Nephron progenitor cell (in vitro differentiated cells): Measurements from ENCODE around the gene LMLN.

Source experiments
- DNase-seq: peaks from one replicate; pipeline ENCODE4 v3.0.0; 2021
- H3K27ac Mint-ChIP-seq: 2 replicates; pipeline ENCODE4 v1.8.0; 2021; ENCODE audit warnings: mild to moderate bottlenecking, moderate library complexity, mixed read lengths
- H3K27me3 Mint-ChIP-seq: 2 replicates; pipeline ENCODE4 v1.8.0; 2021; ENCODE audit warnings: mild to moderate bottlenecking, low read depth, mixed read lengths; ENCODE audit not compliant: poor library complexity
- H3K36me3 Mint-ChIP-seq: 2 replicates; pipeline ENCODE4 v1.8.0; 2021; ENCODE audit warnings: low read depth, mixed read lengths
- H3K4me1 Mint-ChIP-seq: 2 replicates; pipeline ENCODE4 v1.8.0; 2021; ENCODE audit warnings: mixed read lengths
- H3K4me3 Mint-ChIP-seq: 2 replicates; pipeline ENCODE4 v1.8.0; 2021; ENCODE audit warnings: mild to moderate bottlenecking, moderate library complexity, mixed read lengths
- H3K9me3 Mint-ChIP-seq: 2 replicates; pipeline ENCODE4 v1.8.0; 2021; ENCODE audit warnings: mild to moderate bottlenecking, moderate library complexity, mixed read lengths
- TF ChIP-seq, protein P1 (sequence below): fragments of 200-600 bp; sonication (generic); IDR thresholded peaks from 2 replicates; pipeline ENCODE4 v1.5.0; 2021; ENCODE audit warnings: antibody characterized with exemption

Gene LMLN

DNA sequence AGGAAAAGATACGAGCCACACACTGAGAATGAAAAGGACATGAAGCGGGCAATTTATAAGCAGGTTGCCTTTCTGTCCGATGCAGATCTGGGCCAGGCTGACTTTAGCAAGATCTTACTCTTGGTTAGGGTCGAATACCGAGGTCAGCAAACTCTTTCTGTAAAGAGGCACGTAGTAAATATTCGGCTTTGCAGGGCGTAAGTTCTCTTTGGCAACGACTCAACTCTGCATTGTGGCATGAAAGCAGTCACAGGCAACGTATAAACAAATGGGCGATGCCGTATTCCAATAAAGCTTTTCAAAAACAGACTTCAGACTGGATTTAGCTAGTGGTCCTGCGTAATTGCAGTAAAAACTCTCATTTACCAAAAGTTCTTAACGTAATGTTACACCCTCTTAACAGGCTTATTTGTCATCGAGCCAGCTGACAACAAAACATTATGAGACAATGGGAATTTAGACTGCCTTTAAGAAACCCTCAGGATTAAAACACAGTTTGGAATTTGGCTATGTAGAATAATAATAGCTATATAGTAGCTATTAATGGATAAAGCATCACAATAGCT, 23.1 kb upstream of the LMLN start:
- Mint-ChIP-seq H3K4me3 (no peak overlapping the region), H3K9me3 (no peaks in the 10 kb centered on the region), H3K4me1 (no peaks in the 10 kb centered on the region), H3K36me3 (no peaks in the 10 kb centered on the region), H3K27me3 (peaks cover 4% of the 10 kb centered on the region), H3K27ac (no peak overlapping the region)
- DNase-seq: no peak
- TF ChIP-seq, protein P1, sequence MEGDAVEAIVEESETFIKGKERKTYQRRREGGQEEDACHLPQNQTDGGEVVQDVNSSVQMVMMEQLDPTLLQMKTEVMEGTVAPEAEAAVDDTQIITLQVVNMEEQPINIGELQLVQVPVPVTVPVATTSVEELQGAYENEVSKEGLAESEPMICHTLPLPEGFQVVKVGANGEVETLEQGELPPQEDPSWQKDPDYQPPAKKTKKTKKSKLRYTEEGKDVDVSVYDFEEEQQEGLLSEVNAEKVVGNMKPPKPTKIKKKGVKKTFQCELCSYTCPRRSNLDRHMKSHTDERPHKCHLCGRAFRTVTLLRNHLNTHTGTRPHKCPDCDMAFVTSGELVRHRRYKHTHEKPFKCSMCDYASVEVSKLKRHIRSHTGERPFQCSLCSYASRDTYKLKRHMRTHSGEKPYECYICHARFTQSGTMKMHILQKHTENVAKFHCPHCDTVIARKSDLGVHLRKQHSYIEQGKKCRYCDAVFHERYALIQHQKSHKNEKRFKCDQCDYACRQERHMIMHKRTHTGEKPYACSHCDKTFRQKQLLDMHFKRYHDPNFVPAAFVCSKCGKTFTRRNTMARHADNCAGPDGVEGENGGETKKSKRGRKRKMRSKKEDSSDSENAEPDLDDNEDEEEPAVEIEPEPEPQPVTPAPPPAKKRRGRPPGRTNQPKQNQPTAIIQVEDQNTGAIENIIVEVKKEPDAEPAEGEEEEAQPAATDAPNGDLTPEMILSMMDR: no peak

DNA sequence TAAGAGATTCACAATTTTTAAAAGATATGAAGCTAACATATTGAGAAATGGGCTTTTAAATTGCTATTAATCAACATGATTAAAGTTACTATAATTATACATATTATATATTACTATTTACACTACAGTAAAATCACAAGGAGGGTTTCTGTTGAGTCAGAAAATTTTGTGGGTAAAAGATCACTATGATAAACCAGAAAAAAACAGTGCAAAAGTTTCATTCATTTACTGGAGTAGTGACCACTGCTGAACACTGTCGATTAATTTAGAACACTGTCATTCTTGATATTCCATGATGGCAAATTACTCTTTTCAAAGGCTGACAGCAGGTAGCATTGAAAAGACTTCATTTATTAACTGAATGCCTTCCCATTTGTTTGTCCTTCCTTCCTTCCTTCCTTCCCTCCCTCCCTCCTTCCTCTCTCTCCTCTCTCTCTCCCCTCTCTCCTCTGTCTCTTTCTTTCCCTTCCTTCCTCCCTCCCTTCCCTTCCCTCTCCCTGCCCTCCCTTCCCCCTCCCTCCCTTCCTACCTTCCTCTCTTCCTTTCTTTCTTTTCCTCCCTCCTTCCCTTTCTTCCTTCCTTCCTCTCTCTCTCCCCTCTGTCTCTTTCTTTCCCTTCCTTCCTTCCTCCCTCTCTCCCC, 19.2 kb upstream of the LMLN start:
- Mint-ChIP-seq H3K27ac (no peak overlapping the region), H3K4me3 (no peak overlapping the region), H3K27me3 (peaks cover 4% of the 10 kb centered on the region), H3K36me3 (no peaks in the 10 kb centered on the region), H3K9me3 (no peaks in the 10 kb centered on the region), H3K4me1 (no peaks in the 10 kb centered on the region)
- DNase-seq: no peak
- TF ChIP-seq, protein P1: no peak

DNA sequence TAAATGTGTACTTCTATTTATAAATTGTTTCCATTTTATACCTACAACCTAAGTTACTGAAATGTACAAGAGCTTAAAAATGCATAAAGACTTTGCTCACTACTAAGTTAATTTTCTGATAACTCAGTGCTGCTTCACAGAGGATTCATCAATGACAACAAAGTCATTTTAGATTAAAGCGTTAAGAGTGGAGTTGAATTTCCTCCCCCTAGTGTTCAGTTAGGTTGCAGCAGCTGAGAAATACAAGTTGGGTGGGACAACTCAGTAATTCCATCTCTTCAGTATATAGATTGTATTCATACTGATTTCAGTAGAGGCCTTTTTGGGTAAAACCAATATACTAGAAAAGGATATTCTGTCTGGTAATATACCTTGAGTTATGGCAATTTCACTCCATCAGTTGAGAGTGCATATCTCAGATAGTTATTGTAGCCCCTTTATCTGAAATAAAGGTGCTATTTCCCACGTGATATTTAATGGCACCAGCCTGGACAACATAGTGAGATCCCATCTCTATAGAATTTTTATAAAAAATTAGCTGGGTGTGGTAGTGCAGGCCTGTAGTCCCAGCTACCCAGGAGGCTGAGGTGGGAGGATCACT, 17.0 kb upstream of the LMLN start:
- H3K9me3 Mint-ChIP-seq: no peaks in the 10 kb centered on the region
- peaks cover 14% of the 10 kb centered on the region for H3K27me3 Mint-ChIP-seq
- no peaks in the 10 kb centered on the region for H3K4me1 Mint-ChIP-seq
- no peaks in the 10 kb centered on the region for H3K36me3 Mint-ChIP-seq
- H3K4me3 Mint-ChIP-seq: no peak overlapping the region
- no peak overlapping the region for H3K27ac Mint-ChIP-seq
- TF ChIP-seq, protein P1: peak; percentile 72
- DNase-seq: no peak

DNA sequence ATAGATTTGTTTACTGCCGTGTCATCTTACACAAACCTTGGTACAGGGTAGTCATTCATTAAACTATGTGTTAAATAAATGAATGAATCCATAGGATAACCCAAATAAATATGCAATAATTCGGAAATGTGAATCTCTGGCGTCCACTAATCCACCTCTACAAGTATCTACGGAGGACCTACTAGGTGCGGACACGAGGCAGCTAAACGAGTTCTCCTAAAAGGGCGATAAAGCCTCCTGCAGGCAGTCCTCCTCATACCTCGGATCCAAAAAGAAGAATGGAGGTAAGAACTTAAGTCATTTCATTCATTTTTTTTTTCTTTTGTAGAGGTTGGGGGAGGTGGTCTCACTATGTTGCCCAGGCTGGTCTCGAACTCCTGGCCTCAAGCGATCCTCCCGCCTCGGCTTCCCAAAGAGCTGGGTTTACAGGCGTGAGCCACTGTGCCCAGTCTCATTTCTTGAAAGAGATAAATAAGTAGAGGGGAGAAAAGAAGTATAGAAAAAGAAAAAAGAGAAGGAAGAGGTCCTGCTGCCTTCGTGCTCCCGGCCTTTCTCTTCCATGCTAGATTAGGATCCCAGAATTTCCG, 10.7 kb upstream of the LMLN start:
- peaks cover 40% of the 10 kb centered on the region for H3K4me1 Mint-ChIP-seq
- TF ChIP-seq, protein P1: no peak
- peak overlapping the region; percentile 100 for H3K27ac Mint-ChIP-seq
- peak overlapping the region; percentile 98 for H3K4me3 Mint-ChIP-seq
- peaks cover 31% of the 10 kb centered on the region for H3K36me3 Mint-ChIP-seq
- peaks cover 10% of the 10 kb centered on the region for H3K27me3 Mint-ChIP-seq
- H3K9me3 Mint-ChIP-seq: no peaks in the 10 kb centered on the region
- no peak for DNase-seq

DNA sequence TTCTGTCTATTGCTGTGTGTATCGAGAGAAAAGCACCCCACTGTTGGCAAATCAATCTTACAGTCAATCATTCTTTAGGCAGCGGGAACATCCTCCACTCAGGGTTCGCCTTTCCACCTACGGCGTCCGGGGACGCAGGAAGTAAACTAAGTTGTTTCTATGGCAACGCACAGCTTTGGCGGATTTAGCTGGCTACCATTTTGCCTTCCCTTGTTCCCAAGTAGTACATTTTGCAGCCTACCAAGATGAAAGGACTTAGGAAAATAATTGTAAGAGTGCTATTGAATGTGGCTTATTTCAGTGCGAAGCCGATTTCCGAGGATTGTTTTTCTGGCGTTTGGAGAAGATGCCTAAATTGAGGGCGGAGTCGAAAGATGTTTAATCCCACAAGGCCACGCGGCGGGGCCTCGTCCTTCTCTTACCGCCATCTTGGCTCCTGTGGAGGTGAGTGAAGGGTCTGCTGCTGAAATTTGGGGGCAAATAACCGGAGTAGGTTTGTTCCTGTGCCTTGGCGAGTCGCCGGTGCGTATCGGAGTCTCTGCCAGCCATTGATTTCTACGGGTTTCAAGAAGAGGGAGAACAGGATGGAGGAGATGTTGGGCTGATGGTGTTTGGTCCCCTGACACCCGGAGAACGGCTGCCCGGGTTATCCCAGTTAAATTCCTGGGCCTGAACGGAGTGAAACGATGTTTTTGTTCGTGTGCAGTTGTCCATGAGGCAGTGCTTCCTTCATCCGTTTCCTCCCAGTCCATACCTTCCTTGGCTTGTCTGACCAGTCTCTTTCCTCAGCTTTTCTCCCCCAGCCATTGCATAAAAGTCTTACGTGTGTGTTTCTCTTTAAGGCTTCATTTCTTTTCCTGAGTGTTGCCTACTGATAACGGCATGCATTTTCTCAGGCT, 10.0 kb upstream of the LMLN start, which contains the start of gene RPL35A:
TSS of gene RPL35A (plus strand) at position 413 of the 899 bp plus-strand sequence. CDS start 778 bp downstream, outside the sequence.
- peak within 1 kb of the TSS; percentile 100 for H3K27ac Mint-ChIP-seq
- H3K27me3 Mint-ChIP-seq: peaks cover 10% of the 10 kb centered on the region

More for the DNA sequence above, 10.0 kb upstream of the LMLN start, which contains the start of gene RPL35A:
- Mint-ChIP-seq H3K4me3 (peak within 1 kb of the TSS; percentile 98), H3K36me3 (peaks cover 39% of the 10 kb centered on the region), H3K9me3 (no peaks in the 10 kb centered on the region), H3K4me1 (peaks cover 40% of the 10 kb centered on the region)
- TF ChIP-seq, protein P1: no peak
- DNase-seq: peak; percentile 77
